ENCODE data around the gene PIGL.

PIGL gene

DNA sequence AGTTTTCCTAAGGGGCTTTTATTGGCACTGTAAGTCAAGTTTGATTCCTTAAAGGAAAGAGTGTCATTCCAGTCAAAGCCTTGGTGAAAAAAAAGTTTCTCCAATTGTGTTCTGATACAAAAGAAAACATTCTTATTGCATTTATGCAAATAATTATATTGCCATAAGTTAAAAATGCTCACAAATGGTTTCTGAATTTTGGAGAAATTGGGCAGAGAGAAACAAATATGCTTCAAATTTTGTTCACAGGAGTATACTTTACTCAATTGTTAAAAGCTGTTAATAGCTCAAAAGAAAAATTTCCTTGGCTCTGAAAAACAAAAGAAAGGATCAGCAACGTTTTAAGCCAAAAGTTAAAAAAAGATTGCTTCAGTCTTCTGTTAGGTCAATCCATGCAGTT, 60.2 kb downstream of the PIGL start:
- ChIA-PET POLR2A (no interaction called here), CTCF (interaction anchor here (8.4 kb wide), 1 partner anchor 11 kb away, joined by 66 read pairs; no protein-coding TSS in a partner anchor)
- TF ChIP-seq, protein P1, sequence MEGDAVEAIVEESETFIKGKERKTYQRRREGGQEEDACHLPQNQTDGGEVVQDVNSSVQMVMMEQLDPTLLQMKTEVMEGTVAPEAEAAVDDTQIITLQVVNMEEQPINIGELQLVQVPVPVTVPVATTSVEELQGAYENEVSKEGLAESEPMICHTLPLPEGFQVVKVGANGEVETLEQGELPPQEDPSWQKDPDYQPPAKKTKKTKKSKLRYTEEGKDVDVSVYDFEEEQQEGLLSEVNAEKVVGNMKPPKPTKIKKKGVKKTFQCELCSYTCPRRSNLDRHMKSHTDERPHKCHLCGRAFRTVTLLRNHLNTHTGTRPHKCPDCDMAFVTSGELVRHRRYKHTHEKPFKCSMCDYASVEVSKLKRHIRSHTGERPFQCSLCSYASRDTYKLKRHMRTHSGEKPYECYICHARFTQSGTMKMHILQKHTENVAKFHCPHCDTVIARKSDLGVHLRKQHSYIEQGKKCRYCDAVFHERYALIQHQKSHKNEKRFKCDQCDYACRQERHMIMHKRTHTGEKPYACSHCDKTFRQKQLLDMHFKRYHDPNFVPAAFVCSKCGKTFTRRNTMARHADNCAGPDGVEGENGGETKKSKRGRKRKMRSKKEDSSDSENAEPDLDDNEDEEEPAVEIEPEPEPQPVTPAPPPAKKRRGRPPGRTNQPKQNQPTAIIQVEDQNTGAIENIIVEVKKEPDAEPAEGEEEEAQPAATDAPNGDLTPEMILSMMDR (IDR thresholded peaks at IDR 0.05; ENCODE audit: control extremely low read depth, extremely low read depth, low read depth, missing control alignments), result no peak
- no peak for DNase-seq (ENCODE audit: extremely low spot score)

DNA sequence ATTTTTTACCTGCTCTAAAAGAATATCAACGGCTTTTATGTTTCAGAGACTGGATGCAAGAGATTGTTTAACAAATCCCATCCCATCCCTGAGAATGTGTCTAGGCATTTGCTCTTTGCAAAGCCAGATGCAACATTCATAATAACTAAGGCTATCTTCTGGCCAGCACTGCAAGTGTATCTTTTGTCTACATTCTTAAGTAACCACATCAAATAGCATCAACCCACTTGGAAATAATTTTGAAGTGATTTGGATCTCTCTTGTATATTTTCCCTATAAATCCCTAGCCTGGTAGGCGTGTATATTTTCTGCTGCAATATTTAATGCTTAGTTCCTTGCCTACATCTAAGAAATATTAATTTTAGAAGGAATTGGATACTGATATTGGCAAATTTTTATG, 64.3 kb downstream of the PIGL start:
- ChIA-PET CTCF (no interaction called here), POLR2A (no interaction called here)
- TF ChIP-seq, protein P1 (IDR thresholded peaks at IDR 0.05; ENCODE audit: control extremely low read depth, extremely low read depth, low read depth, missing control alignments), result no peak
- no peak for DNase-seq (ENCODE audit: extremely low spot score)

DNA sequence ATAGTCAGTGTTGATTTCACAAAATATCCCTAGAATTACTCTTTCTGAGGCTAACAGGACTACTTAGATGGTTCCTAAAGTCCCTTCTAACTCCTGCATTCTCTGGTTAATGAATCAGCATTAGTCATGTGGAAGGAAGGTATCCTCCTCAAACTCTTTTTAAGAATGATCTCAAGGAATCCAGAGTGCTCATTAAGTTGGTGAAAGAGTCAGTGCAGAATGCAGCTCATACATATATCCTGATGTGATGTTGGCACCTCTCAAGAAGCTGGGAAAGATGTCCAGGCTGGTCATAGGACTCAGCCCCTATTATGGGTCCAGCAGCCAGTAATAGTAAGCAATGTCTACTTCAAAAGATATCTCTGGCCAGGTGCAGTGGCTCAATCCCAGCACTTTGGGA, 65.5 kb downstream of the PIGL start:
- CTCF ChIA-PET, result interaction anchor here (1.4 to 1.6 kb wide), 2 partner anchors 8 to 52 kb away, joined by 3 to 4 read pairs; no protein-coding TSS in a partner anchor
- POLR2A ChIA-PET, result no interaction called here
- TF ChIP-seq, protein P1 (IDR thresholded peaks at IDR 0.05; ENCODE audit: control extremely low read depth, extremely low read depth, low read depth, missing control alignments), result no peak
- no peak for DNase-seq (ENCODE audit: extremely low spot score)

DNA sequence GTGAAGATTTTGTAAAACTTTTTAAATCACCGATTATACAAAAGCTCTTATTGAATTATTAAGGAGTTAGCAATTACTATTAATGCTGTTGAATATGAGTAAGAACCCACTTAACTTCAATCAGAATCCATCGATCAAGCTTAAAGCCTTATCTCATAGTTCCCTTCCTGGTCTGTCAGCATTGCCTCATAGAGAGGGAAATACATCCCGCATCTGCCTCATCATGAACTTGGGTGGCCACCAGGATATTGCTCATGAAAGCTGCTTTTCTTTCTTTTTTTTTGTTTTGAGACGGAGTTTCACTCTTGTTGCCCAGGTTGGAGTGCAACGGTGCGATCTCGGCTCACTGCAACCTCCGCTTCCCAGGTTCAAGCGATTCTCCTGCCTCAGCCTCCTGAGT, 66.7 kb downstream of the PIGL start:
- ChIA-PET CTCF (interaction anchor here (1.4 to 4.1 kb wide), 3 partner anchors 10 to 53 kb away, joined by 3 to 15 read pairs (median 4); no protein-coding TSS in a partner anchor), POLR2A (no interaction called here)
- no peak for DNase-seq (ENCODE audit: extremely low spot score)
- TF ChIP-seq, protein P1 (IDR thresholded peaks at IDR 0.05; ENCODE audit: control extremely low read depth, extremely low read depth, low read depth, missing control alignments), result no peak

DNA sequence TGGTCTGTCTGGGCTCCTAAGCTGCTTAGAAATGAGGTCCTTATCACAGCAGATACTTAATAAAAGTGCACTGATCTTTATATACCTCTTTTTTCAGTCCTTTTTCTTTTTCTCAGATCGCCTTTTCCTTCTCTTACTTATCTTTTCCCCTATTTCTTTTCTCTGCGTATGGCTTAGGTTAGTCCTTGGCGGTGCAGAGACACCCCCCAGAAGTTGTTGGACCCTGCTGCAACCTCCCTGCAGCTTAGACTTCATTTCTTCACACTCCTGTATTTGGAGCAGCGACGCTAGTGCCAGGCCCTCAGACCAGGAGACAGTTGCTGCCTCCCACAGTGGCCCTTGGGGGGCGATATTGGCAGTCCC, 68.6 kb downstream of the PIGL start:
- CTCF ChIA-PET, result interaction anchor here (1.0 to 7.7 kb wide), 13 partner anchors 10 to 235 kb away, joined by 3 to 66 read pairs (median 4); no protein-coding TSS in a partner anchor
- POLR2A ChIA-PET, result interaction anchor here (1.3 kb wide), 1 partner anchor 95 kb away, joined by 6 read pairs; the partner anchor contains the start of gene UBB
- TF ChIP-seq, protein P1 (IDR thresholded peaks at IDR 0.05; ENCODE audit: control extremely low read depth, extremely low read depth, low read depth, missing control alignments), result peak; percentile 61
- no peak for DNase-seq (ENCODE audit: extremely low spot score)

DNA sequence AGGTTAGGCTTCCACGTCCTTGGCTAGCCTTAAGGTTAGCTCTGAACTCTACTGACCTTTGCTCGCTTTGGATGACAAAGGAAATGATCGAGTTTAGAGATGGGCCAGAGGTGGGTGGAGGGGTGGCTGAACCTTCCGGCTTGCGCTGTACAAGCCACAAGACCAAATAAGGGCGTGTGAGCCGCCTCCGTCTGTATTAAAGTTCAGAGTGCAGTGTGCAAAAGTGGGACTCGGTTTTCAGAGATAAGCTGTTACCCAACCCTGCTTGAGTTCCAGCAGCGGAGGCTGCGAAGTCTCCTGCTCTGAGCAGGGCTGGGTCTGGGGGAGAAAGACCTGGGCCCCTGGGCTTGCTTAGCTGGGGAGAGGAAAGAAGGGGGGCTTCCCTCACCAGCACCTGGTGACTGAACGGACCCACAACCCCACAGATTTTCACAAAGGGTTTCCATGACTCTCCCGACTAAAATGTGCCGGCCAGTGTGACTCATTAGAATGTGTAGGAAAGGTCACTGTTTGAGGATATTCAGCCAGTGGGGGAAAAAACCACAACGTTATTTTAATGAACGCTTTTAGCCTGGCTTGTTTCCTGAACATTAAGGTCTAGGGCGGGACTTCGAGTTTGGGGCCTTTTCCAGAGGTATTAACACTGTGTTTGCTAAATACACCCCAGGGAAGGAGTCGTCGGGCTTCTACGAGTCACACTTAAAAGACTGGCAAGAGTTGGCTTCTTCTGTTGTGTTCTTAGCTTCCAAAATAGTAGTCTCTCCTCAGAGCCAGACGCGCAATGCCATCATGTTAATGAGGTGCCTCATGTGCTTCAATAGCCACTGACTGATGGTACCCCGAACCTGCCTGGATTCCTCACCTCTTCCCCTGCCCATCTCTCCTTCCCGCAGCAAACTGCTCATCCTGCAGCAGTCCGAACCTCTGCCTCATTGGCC, 69.3 kb downstream of the PIGL start:
- peak; percentile 89 for DNase-seq (ENCODE audit: extremely low spot score)
- CTCF ChIA-PET, result interaction anchor here (1.0 to 7.7 kb wide), 16 partner anchors 10 to 235 kb away, joined by 3 to 66 read pairs (median 4); partner anchors contain the start of gene PIGL
- POLR2A ChIA-PET, result interaction anchor here (0.9 to 1.3 kb wide), 3 partner anchors 18 to 152 kb away, joined by 3 to 6 read pairs (median 3); partner anchors contain the start of gene UBB
- TF ChIP-seq, protein P1 (IDR thresholded peaks at IDR 0.05; ENCODE audit: control extremely low read depth, extremely low read depth, low read depth, missing control alignments), result no peak
